ENCODE results near the gene CHCHD6.

- TF ChIP-seq CTCF (IDR thresholded peaks at IDR 0.05), result no peak
- no peak for TF ChIP-seq POLR2A (IDR thresholded peaks at IDR 0.05)
These were observed 76.6 kb downstream of the CHCHD6 start for GRCh38 chr3:126780666-126781065.

Data from right lobe of liver (tissue), 4 donors.